GM18519 (cell line): ENCODE results near the gene WBP1L.
"Not testable (repeated sequence)": the region's sequence is repeated elsewhere in the genome, so short reads cannot be mapped to it uniquely, and the experiment has no call there.

Source experiments
- ATAC-seq: cut with Tn5 transposase; IDR thresholded peaks from one replicate; pipeline ENCODE4 v1.9.1; 2021; ENCODE audit warnings: mild to moderate bottlenecking, moderate library complexity; ENCODE audit not compliant: unreplicated experiment, low FRiP score

The WBP1L gene

GRCh38 chr10:102720775-102721301 lies 22.9 kb upstream of the WBP1L start:
- no peak for ATAC-seq

GRCh38 chr10:102721954-102722353 lies 21.8 kb upstream of the WBP1L start:
- ATAC-seq: no peak

- no peak for ATAC-seq
Observed at GRCh38 chr10:102723989-102724388, 19.8 kb upstream of the WBP1L start.

GRCh38 chr10:102726274-102726673 lies 17.5 kb upstream of the WBP1L start:
- ATAC-seq: no peak

GRCh38 chr10:102727037-102727818 lies 16.5 kb upstream of the WBP1L start:
- no peak for ATAC-seq

- ATAC-seq: no peak
Observed at GRCh38 chr10:102729029-102730026, 14.4 kb upstream of the WBP1L start.

- no peak for ATAC-seq
Observed at GRCh38 chr10:102731222-102731800, 12.4 kb upstream of the WBP1L start.

- ATAC-seq: no peak
Observed at GRCh38 chr10:102732661-102733060, 11.1 kb upstream of the WBP1L start.

- no peak for ATAC-seq
Observed at GRCh38 chr10:102735065-102735562, 8.6 kb upstream of the WBP1L start.

GRCh38 chr10:102738692-102739121 lies 5.0 kb upstream of the WBP1L start:
- no peak for ATAC-seq

- no peak for ATAC-seq
Observed at GRCh38 chr10:102740229-102740628, 3.5 kb upstream of the WBP1L start.

- ATAC-seq: no peak
Observed at GRCh38 chr10:102741726-102742237, 2.0 kb upstream of the WBP1L start.

- not testable (repeated sequence) for ATAC-seq
Observed at GRCh38 chr10:102742313-102742712, 1.4 kb upstream of the WBP1L start.

- no peak for ATAC-seq
Observed at GRCh38 chr10:102743078-102743587, 615 bp upstream of the WBP1L start.

- ATAC-seq: no peak
Observed at GRCh38 chr10:102744374-102745051, 765 bp downstream of the WBP1L start.

GRCh38 chr10:102745157-102745556 lies 1.4 kb downstream of the WBP1L start:
- no peak for ATAC-seq

- no peak for ATAC-seq
Observed at GRCh38 chr10:102752266-102752930, 8.7 kb downstream of the WBP1L start.

GRCh38 chr10:102752934-102753664 lies 9.4 kb downstream of the WBP1L start:
- ATAC-seq: no peak
